NCI-H510A treated with DMSO at 0.1 percent for 48 hours (cell line): ENCODE data around the gene HAS3.

Source experiments
- DNase-seq: peaks from one replicate; lab custom pipeline; 2025; lab: John Stamatoyannopoulos, UW

The HAS3 gene

DNA sequence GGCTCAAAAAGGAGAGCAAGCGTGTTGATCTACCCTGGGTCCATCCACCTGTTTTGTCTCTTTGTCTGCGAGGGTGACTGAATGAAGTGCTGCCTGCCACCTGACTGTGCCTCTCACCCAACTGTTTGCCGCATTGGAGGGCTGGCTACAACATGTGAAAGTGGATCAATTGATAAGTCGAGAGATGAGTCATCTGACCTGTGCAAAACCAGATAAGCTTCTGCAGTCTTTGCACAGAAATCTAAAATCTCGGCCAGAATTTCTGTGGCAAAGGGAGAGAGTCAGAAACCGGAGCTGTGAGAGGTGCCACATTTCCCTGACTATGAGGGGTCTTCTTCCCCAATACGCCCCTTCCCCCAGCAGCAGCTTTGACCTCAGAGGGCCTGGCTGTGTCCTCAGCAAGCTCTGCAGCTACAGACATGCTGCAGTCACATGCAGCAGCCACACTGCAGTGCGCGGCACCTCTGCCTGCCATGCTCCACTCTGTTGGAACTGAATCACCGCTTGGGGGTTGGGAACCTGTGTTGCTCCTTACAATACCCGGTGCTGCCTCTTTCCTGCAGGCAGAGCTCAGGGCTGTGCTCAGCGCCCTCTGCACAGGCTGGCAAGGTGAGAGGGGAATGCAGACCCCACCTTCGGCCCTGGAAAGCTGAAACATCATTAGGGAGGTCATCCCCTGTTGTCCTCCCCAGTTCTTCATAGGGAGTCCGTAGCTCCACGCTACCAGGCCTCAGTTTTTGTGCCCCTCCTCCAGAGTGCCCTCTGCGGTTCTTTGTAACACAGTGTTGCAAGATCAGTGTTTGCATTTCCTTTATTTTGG, 16.2 kb upstream of the HAS3 start:
- DNase-seq = peak; percentile 62

DNA sequence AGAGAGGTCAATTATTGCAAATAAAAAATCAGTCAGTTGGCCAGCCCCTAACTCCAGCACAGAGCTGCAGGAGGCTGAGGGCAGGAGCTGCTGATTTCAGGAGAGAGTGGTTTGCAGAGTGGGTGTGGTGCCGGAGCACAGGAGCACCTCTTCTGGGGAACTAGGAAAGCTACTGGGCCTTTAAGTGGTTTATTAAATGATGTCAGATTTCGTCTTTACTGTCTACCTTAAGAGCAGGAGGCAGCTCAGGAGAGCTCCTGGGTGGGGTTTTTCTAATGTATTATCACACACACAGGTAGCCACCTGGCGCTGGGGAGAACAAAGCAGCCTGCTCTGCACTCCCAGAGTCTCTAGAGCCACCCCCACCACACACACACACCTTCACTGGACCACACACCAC, 11.5 kb upstream of the HAS3 start:
- peak; percentile 83 for DNase-seq

DNA sequence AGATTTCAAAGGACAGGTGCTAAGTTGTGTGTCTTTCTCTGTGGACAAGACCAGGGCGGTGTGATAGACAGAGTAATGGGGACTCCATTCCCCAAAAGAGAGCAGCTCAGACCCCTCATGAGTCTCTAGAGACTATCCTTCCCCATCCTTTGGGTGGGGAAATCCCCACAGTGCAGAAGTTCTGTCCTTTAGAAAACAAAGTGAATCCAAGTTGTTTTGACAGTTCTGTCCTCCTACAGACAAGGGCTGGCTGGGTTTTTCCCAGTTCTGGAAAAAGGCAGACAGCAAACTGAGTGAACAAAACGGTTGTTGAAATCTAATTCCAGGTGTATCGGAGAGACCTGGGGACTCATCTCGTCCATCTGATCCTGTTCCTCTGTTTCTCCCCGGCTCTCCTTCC, 11.0 kb upstream of the HAS3 start:
- no peak for DNase-seq

DNA sequence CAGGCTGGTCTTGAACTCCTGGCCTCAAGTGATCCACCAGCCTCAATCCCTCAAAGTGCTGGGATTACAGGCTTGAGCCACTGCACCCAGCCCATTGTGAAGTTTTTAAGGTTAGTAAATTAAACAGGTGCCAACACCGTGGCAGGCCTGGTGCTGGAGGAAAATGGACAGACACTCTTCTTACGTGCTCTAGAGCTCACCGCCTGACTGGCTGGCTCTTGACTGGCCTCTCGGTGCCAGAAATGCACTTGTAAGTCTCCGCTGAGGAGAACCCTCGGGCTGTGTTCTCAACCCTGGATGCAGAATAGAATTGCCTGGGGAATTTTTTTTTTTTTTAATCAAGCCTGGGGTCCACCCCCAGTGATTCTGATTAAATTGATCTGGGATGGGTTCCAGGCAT, 10.3 kb upstream of the HAS3 start:
- no peak for DNase-seq

DNA sequence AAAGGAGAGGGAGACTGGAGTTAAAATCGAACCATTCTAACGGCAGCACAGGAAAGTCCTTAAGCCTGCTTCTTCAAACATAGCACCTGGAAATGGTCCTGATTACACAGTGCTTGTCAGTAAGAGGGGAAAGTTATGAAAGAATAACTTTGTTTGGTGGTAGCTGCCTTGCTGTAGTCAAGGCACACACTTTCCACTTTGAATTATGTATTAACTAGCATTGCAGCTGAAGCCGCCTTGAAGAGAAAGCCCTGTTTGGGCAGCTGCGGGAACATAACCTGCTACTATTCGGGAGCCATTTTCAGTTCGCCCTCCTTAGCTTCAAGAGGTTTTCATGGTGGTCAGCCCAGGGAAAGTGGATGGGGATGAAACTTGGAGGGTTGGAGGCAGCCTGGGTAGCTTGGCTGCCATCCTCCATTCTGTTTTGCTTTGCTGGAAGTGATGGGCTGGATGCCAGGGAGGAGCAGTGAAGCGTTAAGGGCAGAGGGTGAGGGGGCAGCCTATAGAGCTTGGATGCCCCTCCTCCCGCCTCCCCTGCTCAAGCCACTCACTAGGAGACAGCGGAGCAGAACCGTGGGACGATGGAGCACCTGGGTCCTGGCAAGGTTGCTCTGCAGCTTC, 5.3 kb upstream of the HAS3 start:
- DNase-seq = peak; percentile 79

DNA sequence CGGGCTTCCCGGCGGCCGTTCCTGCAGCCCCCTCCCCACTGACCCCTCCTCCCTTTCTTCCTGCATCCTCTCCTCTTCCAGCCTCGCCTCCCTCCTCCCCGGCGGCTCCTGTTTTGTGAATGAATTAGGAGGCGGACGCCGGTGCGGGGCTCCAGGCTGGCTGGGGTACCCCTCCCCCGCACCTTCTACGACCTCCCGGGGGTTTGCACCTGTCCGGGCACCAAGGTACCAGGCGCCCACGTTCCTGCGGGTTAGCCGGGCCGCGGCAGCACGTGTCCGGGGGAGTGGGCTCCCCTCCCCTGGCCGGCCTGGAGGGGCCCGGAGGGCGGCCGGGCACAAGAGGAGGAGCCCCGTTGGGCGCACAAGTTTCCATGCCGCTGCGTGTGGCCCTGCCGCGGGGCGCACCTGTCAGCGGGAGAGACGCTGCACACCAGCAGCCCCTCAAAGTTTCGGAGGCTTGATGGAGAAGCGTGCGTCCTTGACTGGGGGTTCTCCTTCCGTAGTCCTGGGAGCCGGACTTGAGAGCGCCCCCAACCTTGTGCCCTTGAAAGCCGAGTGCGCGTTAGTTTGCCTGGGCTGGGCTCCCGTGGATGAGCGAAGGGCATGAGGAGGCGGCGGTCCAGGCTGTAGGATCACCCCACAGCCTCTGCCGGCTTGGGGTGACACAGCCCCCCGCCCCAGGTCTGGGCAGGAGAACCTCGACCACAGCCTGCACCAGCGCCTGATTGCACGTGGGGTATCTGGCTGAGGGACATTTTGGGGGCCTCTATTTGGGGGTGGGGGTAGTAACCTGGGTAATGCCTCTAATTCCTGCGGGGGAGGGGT, 1.2 kb downstream of the HAS3 start:
- no peak for DNase-seq

DNA sequence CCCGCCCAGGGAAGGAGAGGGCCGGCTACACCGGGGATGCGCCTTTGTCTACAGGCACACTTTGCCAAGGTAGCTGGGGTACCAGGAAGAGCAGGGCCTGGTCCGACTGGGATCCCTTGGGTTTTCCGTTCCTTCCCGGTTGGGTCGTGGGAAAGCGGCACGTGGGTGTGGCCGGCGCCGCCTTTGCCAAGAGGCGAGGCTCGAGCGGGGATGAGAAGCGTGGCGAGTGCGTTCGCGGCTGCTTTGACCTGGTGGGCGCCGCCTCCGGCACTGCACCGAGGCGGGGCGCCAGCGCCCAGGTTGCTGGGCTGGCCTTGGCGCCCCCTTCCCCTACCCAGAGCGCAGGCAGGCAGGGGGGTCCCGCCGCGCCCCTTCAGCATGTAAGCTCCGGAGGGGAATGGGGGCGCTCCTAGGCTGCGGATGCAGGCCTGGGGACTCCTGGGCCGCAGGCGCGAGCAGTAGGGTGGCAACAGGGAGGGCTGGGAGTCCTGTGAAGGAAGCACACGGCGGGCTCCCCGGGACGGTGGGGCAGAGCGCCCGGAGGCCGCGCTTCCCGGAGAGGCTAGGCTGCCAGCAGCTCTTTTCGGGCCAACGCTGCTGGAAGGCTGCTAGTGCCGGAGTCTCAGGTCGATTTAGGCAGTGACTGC, 2.0 kb downstream of the HAS3 start:
- no peak for DNase-seq

DNA sequence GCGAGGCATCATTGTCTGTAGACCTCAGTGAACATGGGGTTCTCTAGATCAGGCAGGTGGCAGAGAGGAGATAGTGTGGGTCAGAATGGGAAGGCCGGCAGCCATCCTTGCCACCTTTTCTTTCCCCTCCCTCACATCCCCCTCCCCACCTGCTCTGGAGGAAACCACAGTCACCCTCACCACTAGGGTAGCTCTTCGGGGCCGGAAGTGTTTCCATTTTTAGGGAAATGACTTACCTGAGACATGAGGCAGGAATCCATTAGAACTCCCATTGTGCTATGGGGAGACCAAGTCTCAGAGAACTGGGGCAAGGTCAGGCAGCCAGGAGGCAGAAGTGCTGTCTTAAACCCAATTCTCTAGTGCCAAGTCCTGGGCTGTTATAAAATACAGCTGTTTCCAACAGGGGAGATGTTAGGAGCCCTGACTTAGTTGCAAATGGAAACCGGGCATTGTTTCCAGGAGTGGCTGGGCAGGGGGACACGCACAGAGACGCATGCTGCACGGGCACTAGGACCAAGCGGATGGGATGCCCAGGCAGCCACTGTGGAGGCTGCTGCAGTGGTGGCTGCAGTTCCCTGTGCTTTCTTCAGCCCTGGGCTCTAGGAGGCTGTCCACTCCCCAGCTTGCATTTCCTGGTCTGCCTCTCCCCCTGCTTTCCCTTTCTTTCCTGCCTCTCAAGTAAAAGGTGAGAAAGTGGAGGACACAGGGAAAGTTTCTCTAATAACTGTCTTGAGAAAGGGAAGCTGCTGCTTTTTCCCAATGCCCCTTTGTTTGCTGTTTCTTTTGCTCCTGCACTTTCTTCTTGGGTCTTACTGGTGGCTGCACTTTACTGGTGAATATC, 2.8 kb downstream of the HAS3 start:
- no peak for DNase-seq

DNA sequence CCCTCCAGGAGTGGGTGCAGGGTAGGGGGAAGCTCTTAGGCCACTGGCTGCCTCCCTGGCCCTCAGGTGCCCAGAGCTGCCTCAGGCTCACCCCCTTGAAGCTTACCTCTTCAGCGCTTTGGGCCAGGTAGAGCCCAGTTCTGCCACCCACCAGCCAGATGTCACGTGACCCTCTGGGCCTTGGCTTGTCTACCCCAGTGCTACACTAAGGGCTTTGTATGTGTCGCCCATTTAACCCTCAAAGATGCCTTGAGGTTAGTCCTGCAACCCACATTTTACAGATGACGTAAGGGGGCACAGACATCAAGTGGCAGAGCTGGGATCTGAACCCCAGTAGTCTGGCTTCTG, 3.4 kb downstream of the HAS3 start:
- no peak for DNase-seq

DNA sequence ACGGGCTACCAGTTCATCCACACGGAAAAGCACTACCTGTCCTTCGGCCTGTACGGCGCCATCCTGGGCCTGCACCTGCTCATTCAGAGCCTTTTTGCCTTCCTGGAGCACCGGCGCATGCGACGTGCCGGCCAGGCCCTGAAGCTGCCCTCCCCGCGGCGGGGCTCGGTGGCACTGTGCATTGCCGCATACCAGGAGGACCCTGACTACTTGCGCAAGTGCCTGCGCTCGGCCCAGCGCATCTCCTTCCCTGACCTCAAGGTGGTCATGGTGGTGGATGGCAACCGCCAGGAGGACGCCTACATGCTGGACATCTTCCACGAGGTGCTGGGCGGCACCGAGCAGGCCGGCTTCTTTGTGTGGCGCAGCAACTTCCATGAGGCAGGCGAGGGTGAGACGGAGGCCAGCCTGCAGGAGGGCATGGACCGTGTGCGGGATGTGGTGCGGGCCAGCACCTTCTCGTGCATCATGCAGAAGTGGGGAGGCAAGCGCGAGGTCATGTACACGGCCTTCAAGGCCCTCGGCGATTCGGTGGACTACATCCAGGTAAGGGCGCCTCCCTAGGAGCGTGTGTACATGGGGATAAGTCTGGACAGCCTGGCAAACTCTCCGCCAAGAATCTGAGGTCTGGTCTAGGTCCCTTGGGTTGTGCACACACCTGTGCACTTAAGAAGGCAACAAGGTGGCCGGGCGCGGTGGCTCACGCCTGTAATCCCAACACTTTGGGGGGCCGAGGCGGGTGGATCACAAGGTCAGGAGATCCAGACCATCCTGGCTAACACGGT, 4.2 kb downstream of the HAS3 start:
- no peak for DNase-seq

DNA sequence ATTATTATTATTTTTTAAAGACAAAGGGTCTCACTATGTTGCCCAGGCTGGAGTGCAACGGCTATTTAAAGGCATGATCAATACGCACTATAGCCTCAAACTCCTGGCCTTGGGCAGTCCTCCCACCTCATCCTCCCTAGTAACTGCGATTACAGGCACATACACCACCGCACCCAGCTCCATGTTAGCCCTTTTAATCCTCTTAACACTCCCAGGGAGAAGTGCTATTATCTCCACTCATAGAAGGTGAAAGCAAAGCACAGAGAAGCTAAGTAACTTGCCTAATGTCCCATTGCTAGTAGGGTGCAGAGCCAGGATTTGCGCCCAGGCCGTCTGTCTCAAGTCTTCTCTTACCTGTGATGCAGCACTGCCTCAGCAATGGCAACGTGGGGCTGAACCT, 5.0 kb downstream of the HAS3 start:
- no peak for DNase-seq

DNA sequence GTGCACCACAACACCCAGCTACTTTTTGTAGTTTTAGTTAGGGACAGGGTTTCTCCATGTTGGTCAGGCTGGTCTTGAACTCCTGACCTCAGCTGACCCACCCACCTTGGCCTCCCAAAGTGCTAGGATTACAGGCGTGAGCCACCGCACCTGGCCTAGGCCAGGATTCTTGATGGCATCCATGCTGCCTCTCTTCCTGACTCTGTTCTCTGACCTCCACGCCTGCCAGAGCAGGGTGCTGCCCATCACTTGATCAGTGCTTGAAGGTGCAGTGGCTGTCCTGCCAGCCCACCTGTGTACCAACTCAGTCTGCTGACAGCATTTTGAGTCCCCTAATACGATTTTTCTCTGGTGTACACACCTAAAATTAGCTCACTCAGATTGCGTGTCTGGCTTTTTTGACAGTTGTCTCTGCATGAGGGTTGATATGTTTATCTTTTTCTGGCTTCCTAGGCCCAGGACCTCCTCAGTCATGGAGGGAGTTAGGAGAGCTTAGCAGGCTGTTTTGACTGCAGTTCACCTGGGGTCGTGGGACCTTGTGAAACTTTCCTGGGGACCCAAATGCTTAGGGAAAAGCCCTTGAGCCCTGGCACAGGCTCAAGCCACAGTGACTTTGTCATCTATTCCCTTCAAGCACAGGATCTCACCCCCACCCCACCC, 5.9 kb downstream of the HAS3 start:
- no peak for DNase-seq

DNA sequence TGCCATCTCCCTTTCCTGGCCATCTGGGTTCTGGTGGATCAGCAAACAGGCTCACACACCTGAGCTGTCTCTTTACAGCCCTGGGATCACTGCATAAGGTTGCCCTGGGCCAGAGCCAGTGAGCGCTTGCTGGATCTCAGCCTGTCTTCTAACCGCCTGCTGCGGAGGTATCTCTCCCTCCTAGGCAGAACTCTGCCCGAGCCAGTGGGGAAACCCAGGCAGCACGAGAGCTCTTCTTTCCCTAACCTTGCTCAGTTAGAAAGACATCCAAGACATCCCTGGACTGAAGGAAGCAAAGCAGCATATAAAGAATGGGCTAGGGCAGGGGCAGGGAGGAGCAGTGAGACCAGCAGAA, 6.4 kb downstream of the HAS3 start:
- DNase-seq = no peak

DNA sequence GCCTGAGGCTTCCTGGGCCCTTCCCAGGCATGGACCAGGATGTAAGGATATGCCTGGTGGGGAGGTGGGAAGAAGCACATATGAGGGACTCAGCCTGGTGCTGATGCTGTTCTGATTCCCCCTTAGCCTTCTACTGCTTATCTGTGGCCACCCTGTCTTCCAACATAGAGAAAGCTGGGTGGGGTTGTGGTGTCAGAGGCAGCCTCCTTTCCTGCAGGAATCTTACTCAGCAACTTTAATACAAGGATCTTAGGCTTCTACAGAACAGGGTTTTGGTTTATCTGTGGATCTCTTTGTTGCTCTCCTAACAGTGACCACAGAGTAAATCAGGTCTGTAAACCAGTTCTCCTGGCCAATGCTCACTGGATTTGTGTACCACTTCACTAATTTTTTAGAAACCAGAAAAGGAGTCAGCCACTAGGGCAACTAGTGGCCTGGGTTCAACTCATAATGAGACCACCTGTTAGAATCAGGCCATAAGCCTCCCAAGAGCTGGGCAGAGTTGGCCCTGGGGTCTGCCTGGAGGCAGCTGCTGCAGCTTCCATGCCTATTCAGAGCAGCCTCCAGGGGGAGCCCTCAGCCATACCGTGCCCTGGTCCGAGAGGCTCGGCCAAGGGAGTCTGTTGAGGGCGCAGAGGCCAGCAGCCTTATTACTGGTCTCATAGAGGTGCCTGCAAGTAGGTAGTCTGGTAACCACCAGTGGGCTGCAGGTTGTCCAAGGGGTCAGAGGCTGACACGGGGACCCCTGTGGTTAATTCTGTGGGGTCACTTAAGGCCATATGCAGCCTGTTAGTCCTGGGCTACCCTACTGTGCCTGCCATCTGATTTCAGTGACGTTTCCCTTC, 7.1 kb downstream of the HAS3 start:
- DNase-seq = peak; percentile 42

DNA sequence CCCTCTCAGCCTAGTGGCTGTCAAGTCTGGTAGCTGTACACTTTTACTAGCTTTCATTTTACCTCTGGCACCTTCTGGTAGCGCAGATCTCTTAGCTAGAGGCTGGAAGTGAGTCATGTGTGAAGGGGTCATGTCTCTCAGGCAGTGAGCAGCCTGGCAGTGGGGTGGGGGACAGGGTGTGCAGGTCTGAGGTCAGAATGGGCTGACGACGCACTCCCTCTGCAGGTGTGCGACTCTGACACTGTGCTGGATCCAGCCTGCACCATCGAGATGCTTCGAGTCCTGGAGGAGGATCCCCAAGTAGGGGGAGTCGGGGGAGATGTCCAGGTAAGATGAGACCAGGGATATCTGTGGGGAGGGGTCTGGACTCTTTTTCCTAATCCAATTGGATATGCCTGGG, 7.8 kb downstream of the HAS3 start:
- no peak for DNase-seq

DNA sequence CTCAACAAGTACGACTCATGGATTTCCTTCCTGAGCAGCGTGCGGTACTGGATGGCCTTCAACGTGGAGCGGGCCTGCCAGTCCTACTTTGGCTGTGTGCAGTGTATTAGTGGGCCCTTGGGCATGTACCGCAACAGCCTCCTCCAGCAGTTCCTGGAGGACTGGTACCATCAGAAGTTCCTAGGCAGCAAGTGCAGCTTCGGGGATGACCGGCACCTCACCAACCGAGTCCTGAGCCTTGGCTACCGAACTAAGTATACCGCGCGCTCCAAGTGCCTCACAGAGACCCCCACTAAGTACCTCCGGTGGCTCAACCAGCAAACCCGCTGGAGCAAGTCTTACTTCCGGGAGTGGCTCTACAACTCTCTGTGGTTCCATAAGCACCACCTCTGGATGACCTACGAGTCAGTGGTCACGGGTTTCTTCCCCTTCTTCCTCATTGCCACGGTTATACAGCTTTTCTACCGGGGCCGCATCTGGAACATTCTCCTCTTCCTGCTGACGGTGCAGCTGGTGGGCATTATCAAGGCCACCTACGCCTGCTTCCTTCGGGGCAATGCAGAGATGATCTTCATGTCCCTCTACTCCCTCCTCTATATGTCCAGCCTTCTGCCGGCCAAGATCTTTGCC, 9.0 kb downstream of the HAS3 start:
- DNase-seq = no peak

DNA sequence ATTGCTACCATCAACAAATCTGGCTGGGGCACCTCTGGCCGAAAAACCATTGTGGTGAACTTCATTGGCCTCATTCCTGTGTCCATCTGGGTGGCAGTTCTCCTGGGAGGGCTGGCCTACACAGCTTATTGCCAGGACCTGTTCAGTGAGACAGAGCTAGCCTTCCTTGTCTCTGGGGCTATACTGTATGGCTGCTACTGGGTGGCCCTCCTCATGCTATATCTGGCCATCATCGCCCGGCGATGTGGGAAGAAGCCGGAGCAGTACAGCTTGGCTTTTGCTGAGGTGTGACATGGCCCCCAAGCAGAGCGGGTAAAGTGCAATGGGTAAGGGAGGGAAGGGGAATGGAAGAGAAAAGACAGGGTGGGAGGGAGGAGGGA, 9.5 kb downstream of the HAS3 start:
- DNase-seq = no peak

DNA sequence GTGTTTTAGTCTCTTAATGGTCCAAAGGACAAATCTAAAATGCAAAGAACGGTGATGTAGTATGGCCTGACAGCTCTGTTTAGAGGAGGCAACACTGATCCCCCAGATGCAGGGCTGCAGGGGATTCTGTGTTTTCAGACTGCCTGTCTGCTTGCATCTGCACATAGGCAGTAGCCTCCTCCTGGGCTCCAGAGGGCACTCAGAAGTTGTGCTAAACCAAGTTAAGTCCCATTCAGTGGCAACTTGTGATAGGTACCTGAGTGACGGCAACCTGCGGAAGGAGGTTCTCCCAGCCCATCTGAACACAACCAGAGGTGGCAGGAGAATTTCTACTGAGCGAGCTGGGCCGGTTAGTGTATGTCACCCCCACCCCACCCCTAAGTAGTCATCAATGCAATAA, 9.9 kb downstream of the HAS3 start:
- DNase-seq = no peak

DNA sequence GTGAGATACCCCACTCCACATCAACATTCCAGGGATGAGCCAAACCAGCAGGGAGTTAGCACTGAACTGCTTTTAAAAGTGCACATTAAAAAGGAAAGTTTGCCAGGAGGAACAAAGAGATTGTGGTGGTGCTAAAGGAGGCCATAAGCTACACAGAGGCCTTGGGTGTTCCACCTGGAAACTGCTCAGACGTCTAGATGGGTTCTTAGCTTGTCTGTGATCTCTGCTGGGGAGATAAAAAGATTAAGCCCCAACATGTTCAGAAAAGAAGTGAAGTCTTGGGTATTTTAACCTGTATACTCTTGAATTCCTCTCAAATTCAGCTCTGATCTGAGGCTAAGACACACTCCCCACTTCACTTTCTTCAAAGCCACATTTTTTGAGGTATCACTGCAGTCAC, 10.4 kb downstream of the HAS3 start:
- DNase-seq = no peak
